GM21717 (cell line): ENCODE results near the gene FNIP2.

Experiments used
- ATAC-seq: cut with Tn5 transposase; IDR thresholded peaks from one replicate; pipeline ENCODE4 v1.9.1; 2021; ENCODE audit warnings: mild to moderate bottlenecking, moderate library complexity; ENCODE audit not compliant: unreplicated experiment

FNIP2 gene

GRCh38 chr4:158760866-158761265, 8.0 kb upstream of the FNIP2 start:
- ATAC-seq = no peak

- no peak for ATAC-seq
Observed at GRCh38 chr4:158762553-158762952, 6.3 kb upstream of the FNIP2 start.

DNA sequence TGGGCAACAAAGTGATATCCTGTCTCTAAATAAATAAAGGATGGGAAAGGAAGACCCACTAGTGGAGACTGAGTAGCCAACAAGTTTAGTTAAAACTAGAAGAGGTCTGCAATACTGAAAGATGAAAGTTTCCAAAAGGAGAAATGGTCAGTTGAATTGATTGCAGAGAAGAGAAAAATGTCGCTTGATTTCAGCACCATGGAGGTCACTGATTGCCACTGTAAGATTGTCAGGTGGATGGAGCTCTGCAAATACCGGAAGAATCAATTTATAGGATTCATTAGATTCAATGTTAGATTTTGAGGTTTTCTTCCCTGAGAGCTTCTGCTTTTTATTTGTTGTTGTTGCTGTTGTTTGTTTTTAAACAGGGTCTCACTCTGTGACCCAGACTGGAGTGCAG, 5.4 kb upstream of the FNIP2 start:
- no peak for ATAC-seq

GRCh38 chr4:158766434-158767044, 2.3 kb upstream of the FNIP2 start:
- ATAC-seq = no peak

DNA sequence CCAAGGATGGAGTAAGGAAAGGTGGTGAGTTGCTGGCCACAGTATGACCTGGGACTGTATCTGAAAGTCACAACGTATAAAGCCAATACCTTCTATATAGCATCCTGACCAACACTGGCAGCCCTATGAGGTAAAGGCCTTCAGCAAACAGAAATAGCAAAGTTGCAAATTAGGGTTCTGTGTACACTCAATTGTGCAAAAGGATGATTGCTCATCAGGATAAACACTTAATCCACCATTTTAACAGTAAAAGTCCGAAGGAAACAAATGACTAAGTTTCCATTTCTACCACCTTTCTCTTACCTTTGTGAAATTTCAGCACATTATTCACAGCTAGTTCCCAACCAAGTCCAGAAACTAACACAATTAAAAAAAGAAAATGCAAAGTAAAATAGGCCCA, 1.4 kb upstream of the FNIP2 start:
- ATAC-seq = no peak

DNA sequence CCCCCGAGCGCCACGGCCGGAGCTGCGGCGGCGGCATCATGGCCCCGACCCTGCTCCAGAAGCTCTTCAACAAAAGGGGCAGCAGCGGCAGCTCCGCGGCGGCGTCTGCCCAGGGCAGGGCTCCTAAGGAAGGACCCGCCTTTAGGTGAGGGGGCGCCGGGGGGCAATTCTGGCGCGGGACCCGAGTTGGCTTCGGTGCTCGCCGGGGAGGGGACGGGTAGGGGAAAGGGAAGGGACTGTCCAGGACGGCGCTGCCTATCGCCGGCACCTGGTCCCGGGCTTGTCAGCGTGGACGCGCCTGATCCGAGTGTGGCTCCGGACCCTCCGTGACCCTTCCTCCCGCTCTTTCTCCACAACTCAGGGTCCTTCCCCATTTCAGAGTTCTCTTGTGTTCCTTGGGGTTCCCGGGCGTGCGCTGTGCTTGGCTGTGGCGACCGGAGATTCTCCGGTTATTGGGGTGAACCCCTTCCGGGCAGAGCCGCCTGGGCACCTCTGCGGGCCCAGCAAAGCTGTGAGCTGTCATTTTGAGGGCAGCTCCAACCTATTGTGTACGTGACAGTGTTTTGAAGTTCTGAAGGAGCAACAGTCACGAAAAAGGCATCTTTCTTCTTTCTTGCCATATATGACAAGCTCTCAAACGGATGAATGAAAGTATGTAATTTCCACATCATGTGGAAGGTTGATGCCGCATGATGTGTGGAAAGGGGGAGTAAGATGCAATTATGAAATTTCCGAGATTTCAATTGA, 522 bp downstream of the FNIP2 start:
- peak; percentile 47 for ATAC-seq

GRCh38 chr4:158770671-158771070, 1.8 kb downstream of the FNIP2 start:
- no peak for ATAC-seq

DNA sequence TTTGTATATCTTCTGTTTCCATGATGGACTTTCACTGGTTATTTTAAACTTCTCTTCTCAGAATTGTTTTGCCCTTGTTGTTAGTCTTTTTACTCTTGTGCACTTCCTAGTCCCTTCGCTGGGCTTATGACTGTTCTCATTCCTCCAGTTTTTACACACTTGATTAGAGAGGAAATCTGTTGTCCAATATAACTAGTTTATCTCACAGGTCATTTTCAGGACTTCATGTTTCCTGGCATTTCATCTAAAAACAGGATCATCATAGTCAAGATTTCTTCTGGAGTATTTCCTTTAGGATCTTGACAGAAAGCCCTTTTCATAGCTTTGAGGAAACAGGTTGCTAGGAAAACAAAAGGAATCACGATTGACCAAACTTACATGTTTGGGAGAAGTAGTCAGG, 3.0 kb downstream of the FNIP2 start:
- no peak for ATAC-seq

GRCh38 chr4:158775091-158775651, 6.3 kb downstream of the FNIP2 start:
- no peak for ATAC-seq

DNA sequence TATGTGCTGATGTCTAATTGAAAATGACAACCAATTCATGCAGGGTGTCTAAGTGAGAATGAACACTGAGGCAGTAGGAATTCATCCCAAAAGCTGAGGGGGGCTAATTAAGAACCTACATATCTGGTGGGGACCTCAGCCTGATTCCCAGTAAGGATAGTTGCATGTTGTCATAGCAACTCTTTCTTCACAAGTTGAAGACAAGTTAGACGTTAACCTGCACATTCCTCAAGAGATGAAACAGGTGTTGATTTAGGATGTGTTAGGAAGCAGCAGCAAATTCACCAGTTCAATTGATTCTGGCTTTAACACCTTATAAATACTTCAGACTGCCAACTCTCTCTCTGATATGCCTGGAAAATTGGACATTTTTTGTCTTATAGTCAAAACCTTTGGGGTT, 7.3 kb downstream of the FNIP2 start:
- no peak for ATAC-seq

DNA sequence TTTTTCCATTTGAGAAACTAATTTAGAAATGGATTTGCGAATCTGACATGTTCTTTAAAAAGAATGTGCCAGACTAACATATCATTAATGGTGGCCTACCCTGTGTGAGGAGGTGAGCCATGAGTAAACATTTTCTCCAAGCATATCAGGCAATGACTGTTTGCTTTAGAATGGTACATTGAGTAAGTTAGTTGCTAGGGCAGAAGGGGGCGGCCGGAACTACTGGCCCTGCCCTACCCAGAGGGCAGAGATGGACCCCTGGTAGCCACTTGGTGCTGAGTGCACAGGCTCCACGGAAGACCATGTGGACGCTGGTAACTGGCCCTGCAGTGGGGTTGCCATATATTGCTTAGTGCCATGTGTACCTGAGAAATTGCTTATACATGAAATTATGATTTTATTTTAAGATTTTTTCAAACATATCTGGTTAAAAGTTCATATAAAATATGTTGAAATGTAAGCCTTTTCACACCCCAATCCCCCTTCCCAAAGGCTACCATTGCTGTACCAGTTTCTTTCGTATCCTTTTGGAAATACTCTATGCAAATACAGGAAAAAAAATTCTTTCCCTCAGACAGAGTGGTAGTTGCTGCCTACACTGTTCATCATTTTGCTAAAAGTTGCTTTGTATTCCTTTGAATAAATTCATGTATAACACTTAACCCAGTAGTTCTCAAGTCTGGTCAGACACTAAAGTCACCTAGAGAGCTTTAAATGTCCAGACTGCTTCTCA, 8.8 kb downstream of the FNIP2 start:
- peak; percentile 29 for ATAC-seq

DNA sequence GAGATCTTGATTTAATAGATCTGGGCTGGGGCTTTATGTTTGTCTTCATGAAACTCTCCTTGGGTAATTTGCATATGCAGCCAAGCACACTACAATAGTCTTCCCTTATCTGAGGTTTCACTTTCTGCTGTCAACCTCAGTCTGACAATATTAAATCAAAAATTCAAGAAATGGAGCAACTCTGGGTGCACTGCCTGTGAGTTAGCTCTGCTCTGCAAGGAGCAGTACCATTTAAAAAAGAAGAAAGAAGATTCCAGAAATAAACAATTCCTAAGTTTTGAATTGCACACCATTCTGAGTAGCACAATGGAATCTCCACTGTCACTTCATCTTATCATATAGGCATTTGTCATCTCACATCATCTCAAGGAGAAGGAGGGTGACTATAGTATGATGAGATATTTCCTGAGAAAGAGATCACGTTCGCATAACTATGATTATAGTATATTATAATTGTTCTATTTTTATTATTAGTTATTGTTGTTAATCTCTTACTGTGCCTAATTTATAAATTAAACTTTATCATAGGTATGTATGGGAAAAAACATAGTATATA, 9.4 kb downstream of the FNIP2 start:
- peak; percentile 93 for ATAC-seq

GRCh38 chr4:158778712-158779111, 9.9 kb downstream of the FNIP2 start:
- ATAC-seq = no peak

GRCh38 chr4:158781963-158782362, 13.1 kb downstream of the FNIP2 start:
- ATAC-seq = no peak

DNA sequence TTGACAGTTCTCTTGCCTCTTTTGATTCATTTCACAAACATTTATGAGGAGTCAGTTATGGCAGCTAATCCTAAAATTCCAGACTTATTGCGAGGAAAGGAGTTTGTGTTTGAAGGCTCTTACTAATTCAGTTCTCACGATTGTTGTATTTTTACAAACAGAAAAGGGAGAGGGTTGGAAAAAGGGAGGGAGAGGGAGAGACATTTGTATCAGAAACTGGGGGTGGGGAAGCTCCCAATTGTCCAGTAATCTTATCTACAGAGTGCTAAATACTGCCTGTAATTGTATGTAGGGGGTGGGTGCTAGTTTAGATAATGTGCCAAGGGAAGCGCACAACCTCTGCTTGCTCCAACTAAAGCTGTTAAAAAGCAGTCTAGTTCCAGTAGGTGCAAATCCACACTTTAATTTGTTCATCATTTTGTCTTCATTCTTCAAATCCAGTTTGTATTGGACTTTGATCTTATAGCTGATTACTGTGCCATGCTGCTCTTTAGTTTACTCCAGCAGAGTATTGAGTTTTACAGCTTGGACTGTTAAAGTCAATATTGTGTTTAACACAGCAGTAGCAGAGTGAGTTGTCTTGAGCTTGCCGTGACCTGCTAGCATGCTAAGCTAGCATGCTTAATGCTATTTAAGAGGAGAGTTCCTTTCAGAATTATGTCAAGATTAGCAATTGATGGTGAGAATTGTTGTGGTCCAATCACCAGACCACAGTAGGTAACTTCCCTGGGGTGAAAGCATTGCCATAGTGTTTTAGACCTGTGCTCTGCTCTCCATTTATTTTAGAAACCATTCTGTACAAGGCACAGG, 13.9 kb downstream of the FNIP2 start:
- ATAC-seq = peak; percentile 46

GRCh38 chr4:158783785-158784184, 15.0 kb downstream of the FNIP2 start:
- no peak for ATAC-seq

GRCh38 chr4:158785718-158786117, 16.9 kb downstream of the FNIP2 start:
- no peak for ATAC-seq

GRCh38 chr4:158786121-158786601, 17.3 kb downstream of the FNIP2 start:
- ATAC-seq = no peak

DNA sequence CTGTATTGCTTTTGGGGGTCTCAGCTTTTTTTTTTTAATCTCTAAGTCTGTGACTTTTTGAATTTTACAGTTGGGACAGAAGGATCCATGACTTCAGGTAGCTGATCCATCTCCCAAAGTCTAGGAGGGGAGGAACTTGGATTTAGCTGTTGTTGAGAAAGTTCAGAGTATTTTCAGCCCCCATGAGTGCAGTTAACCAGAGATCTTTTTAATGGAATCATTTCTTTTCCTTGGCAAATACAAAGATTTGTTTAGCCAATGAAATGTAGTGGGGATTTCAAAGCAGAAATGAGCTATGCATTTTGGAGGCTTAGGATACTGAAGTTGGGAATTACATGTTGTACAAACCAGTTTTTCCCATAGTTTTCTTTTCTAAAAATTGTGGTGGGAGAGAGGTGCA, 18.1 kb downstream of the FNIP2 start:
- no peak for ATAC-seq

DNA sequence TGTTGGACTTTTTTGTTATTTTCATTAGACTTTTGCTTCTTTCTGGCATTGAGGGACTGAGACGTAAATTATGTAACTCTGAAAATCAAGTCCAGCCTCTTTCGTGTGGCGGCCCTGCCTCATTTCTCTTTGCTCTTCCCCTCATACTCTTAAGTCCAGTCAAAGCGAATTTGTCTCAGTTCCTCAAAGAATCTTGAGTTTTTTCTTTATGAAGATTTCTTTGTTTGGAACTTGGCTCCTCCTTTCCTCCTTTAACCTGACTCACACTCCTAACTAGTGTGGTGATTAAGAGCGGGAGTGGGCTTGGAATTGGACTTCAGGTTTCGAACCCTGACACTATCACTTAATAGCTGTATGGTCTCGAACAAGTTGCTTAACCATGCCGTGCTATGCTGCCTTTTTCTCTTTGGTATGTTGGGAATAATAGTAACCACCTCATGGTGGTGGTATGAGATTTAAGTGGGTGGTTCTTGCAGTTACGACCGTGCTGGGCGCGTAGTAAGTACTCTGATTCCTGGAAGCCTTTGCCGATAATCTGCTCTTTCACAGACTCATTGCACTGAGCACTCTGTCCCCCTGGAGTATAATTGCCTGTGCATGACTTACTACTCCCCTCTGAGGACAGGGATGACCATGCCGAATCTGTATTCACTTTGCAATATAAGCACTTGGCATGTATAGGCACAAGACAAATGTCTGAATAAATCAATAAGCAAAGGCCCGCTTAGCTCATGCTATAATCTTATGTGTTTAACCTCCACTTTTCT, 19.1 kb downstream of the FNIP2 start:
- no peak for ATAC-seq
